GM12878 (cell line): ENCODE results near the gene EPB42. TPM values are rescaled to one million over a fixed set of nuclear protein-coding genes. Genes with fewer than 3 reads are reported as not detected.

Source experiments
- ATAC-seq: fragments of 200-7000 bp; cut with Tn5 transposase; 3 replicates; pipeline ENCODE4 v1.9.1; 2020; ENCODE audit warnings: mild to moderate bottlenecking, moderate library complexity
- BruUV-seq: library from RNA; stranded (reverse); fragments of 400-500 nt; replicated peaks from 2 replicates; lab custom pipeline; 2021; lab: Mats Ljungman, UMichigan
- CTCF ChIA-PET: fragments of 300-600 bp; sonication (Branson Sonifier 250); formaldehyde crosslinking; extraction: SDS; loops from one replicate; lab custom pipeline; 2021; ENCODE audit warnings: inconsistent platforms; lab: Yijun Ruan, JAX
- POLR2A ChIA-PET: fragments of 350-600 bp; formaldehyde crosslinking; extraction: SDS; loops from one replicate; lab custom pipeline; 2021; ENCODE audit warnings: inconsistent platforms; lab: Charles Lee
- RAD21 ChIA-PET: fragments of 300-600 bp; sonication (Branson Sonifier 250); formaldehyde crosslinking; loops from one replicate; lab custom pipeline; 2023; ENCODE audit warnings: antibody characterized with exemption; ENCODE audit not compliant: unreplicated experiment; lab: Charles Lee
- SMC1A ChIA-PET: fragments of 300-600 bp; sonication (Branson Sonifier 250); formaldehyde crosslinking; loops from one replicate; lab custom pipeline; 2023; ENCODE audit not compliant: unreplicated experiment, uncharacterized antibody; lab: Charles Lee
- DNase-seq: peaks from one replicate; pipeline ENCODE4 v3.0.0-alpha.2; 2011; ENCODE audit warnings: low read depth, low spot score
- FAIRE-seq: peaks from 3 replicates; lab custom pipeline; 2011; peaks lifted over from hg19 to GRCh38; lab: Jason Lieb, UNC
- H2AFZ ChIP-seq: 2 replicates; pipeline ENCODE4 v1.6.0; 2011; ENCODE audit warnings: low read depth, low read length, control low read depth; ENCODE audit not compliant: control insufficient read depth
- H3K27ac ChIP-seq: 2 replicates; pipeline ENCODE4 v1.5.1; 2011; ENCODE audit warnings: control low read depth; ENCODE audit not compliant: control insufficient read depth, insufficient read depth
- H3K27me3 ChIP-seq, 2 experiments: replicated peaks in 1 of 2; 2 replicates each; pipeline versions ENCODE4 v1.6.0 to v1.6.1; 2011; ENCODE audit warnings: low read length in 1 of 2; ENCODE audit not compliant: control insufficient read depth in 2 of 2, insufficient read depth in 2 of 2
- H3K36me3 ChIP-seq, 2 experiments: 2 replicates each; pipeline ENCODE4 v1.5.1; 2011; ENCODE audit warnings: low read length in 1 of 2; ENCODE audit not compliant: control insufficient read depth in 2 of 2, insufficient read depth in 2 of 2
- H3K4me1 ChIP-seq: 2 replicates; pipeline ENCODE4 v1.6.1; 2011; ENCODE audit warnings: mild to moderate bottlenecking, low read length, moderate library complexity, mixed read lengths; ENCODE audit not compliant: control insufficient read depth, insufficient read depth
- H3K4me2 ChIP-seq: 2 replicates; pipeline ENCODE4 v1.6.0; 2011; ENCODE audit warnings: control low read depth; ENCODE audit not compliant: control insufficient read depth, insufficient read depth
- H3K4me3 ChIP-seq: fragments of 200-600 bp; sonication (generic); 2 replicates; pipeline ENCODE4 v1.5.1; 2016
- H3K79me2 ChIP-seq: 2 replicates; pipeline ENCODE4 v1.6.0; 2011; ENCODE audit warnings: low read length; ENCODE audit not compliant: control insufficient read depth, insufficient read depth
- H3K9ac ChIP-seq: 2 replicates; pipeline ENCODE4 v1.8.0; 2011; ENCODE audit warnings: low read length, control low read depth, mixed read lengths; ENCODE audit not compliant: control insufficient read depth, insufficient read depth
- H3K9me3 ChIP-seq: replicated peaks from 3 replicates; pipeline ENCODE4 v1.5.1; 2011; ENCODE audit warnings: mild to moderate bottlenecking, low read length; ENCODE audit not compliant: control insufficient read depth, insufficient read depth
- H4K20me1 ChIP-seq: 2 replicates; pipeline ENCODE4 v1.6.0; 2011; ENCODE audit not compliant: control insufficient read depth, insufficient read depth
- IKZF1 ChIP-seq: fragments of 450-650 bp; conservative IDR thresholded peaks from 2 replicates; pipeline ENCODE4 v1.6.1; 2017; ENCODE audit warnings: antibody characterized with exemption, mild to moderate bottlenecking
- NFIC ChIP-seq: IDR thresholded peaks from 2 replicates; pipeline ENCODE4 v1.6.1; 2012; ENCODE audit warnings: low read depth, mild to moderate bottlenecking, inconsistent platforms, low read length, moderate library complexity
- SPI1 ChIP-seq: IDR thresholded peaks from 2 replicates; pipeline ENCODE4 v1.6.1; 2011; ENCODE audit warnings: low read depth, mild to moderate bottlenecking, low read length, moderate library complexity, borderline replicate concordance; ENCODE audit not compliant: insufficient read depth
- ZNF687 ChIP-seq: fragments of 450-650 bp; IDR thresholded peaks from 2 replicates; pipeline ENCODE4 v1.6.1; 2017; ENCODE audit warnings: mild to moderate bottlenecking, moderate library complexity
- WGBS: methylation state at CpG from one replicate; pipeline ENCODE4 v1.1.6; 2016; ENCODE audit warnings: low lambda C conversion rate; ENCODE audit not compliant: insufficient replicate concordance, insufficient coverage; ENCODE audit errors: missing lambda C conversion rate; 5-methylcytosine and 5-hydroxymethylcytosine counted together
- in situ Hi-C: fragments of 300-500 bp; cut with MboI; formaldehyde crosslinking; loops from 9 replicates; pipeline ENCODE4 v1.14.3; 2018; ENCODE audit warnings: mixed read lengths
- intact Hi-C: fragments of 100-400 bp; cut with micrococcal nuclease; formaldehyde crosslinking; loops from one replicate; pipeline ENCODE4 v1.14.2; 2022; ENCODE audit not compliant: unreplicated experiment
- polyA plus RNA-seq, 11 experiments: library from polyadenylated mRNA; depleted of rRNA in 4 of 11; unstranded in 6 of 11; stranded (reverse) in 5 of 11; fragments of >200 nt; fragmentation: Nextera tagmentation in 4 of 11; fragmentation: Illumina TruSeq in 1 of 11; extraction: Ambion mirVana in 4 of 11; extraction: Trizol in 1 of 11; gene quantifications; 1 replicate in 1 of 11; 2 replicates in 10 of 11; pipeline versions ENCODE4 v1.2.1 to v1.2.3, GENCODE V29; 2011 to 2016; ENCODE audit warnings: inconsistent platforms in 2 of 11, missing spikeins in 2 of 11, low read depth in 1 of 11
- total RNA-seq, 4 experiments: library from RNA; depleted of rRNA in 3 of 4; stranded (reverse); fragments of >200 nt in 3 of 4; fragmentation: Illumina TruSeq in 1 of 4; extraction: Trizol in 1 of 4; gene quantifications; 2 replicates each; pipeline versions ENCODE4 v1.2.1 to v1.2.3, GENCODE V29; 2013 to 2021
- TF ChIP-seq, protein P1 (sequence below): fragments of 450-650 bp; IDR thresholded peaks from 2 replicates; pipeline ENCODE4 v1.6.1; 2016; ENCODE audit warnings: mild to moderate bottlenecking

The EPB42 gene
- total and polyA plus RNA-seq, 10 of the 15 experiments (the other 5 are each of a cell fraction or from before 2014, with no cell fraction given), result not detected

DNA sequence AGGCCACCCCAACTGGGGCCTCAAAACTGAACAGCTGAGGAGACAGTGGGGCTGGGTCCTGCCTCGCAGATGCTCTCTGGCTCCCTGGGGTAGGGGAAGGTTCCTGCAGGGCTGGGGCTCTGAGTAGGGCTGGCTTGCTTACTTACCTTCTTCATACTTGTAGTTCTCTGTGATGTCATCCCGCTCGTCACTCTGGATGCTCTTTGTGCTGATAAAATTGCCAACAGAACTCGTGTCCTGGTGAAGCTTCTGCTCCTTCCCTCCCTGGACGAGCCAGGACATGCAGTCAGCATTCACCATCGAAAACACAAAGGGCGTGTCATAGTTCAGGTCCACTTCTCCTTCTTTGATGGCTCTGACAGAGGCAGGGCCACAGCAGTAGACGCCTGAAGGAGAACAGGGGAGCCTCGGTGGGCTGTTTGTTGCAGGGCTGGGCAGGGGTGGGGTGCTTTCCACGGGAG lies 17.9 kb upstream of the EPB42 start:
- FAIRE-seq, result no peak
- 46% methylated on average over 10 of the region's 10 CpGs for WGBS
- H3K4me2 ChIP-seq, result peak overlapping the region; percentile 48; the same call in 1 of the 2 replicates

More for the DNA sequence above, 17.9 kb upstream of the EPB42 start:
- H3K9me3 ChIP-seq, result no peaks in the 10 kb centered on the region
- H3K27ac ChIP-seq, result no peak overlapping the region
- RAD21 ChIA-PET, result interaction anchor here (1.2 to 4.5 kb wide), 5 partner anchors 9 to 15 kb away, joined by 6 to 21 read pairs (median 12); no protein-coding TSS in a partner anchor
- ATAC-seq (peak; percentile 19), DNase-seq (no peak)
- CTCF ChIA-PET, result interaction anchor here (1.3 to 4.9 kb wide), 3 partner anchors 12 to 34 kb away, joined by 6 to 39 read pairs (median 7); no protein-coding TSS in a partner anchor
- POLR2A ChIA-PET, result interaction anchor here (1.1 to 4.6 kb wide), 5 partner anchors 9 to 15 kb away, joined by 3 to 25 read pairs (median 9); no protein-coding TSS in a partner anchor
- no peaks in the 10 kb centered on the region for H3K79me2 ChIP-seq
- H3K9ac ChIP-seq, result no peak overlapping the region
- SMC1A ChIA-PET, result interaction anchor here (1.6 to 5.7 kb wide), 6 partner anchors 10 to 18 kb away, joined by 3 to 36 read pairs (median 8); no protein-coding TSS in a partner anchor
- H3K4me1 ChIP-seq, result peaks cover 17% of the 10 kb centered on the region
- H3K27me3 ChIP-seq, result no peaks in the 10 kb centered on the region
- H2AFZ ChIP-seq, result no peak overlapping the region; the same call in 1 of the 2 replicates
- peak; percentile 28; the same call in 1 of the 2 replicates for TF ChIP-seq SPI1
- TF ChIP-seq, protein P1, sequence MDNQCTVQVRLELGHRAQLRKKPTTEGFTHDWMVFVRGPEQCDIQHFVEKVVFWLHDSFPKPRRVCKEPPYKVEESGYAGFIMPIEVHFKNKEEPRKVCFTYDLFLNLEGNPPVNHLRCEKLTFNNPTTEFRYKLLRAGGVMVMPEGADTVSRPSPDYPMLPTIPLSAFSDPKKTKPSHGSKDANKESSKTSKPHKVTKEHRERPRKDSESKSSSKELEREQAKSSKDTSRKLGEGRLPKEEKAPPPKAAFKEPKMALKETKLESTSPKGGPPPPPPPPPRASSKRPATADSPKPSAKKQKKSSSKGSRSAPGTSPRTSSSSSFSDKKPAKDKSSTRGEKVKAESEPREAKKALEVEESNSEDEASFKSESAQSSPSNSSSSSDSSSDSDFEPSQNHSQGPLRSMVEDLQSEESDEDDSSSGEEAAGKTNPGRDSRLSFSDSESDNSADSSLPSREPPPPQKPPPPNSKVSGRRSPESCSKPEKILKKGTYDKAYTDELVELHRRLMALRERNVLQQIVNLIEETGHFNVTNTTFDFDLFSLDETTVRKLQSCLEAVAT, result 0 out of 2 replicates have a peak, but pooled peaks have one; percentile 62
- no peak for TF ChIP-seq NFIC
- TF ChIP-seq IKZF1, result 0 out of 2 replicates have a peak, but pooled peaks have one; percentile 6
- peak; percentile 54 for TF ChIP-seq ZNF687
- intact Hi-C loops (loop anchor here (1.0 kb wide), 1 partner anchor 11 kb away; no protein-coding TSS in a partner anchor), in situ Hi-C loops (loop anchor here (10.0 kb wide), 1 partner anchor 46 kb away; no protein-coding TSS in a partner anchor)
- no peaks in the 10 kb centered on the region for H3K36me3 ChIP-seq
- H3K4me3 ChIP-seq, result no peak overlapping the region
- BruUV-seq, result no TSS peak
- H4K20me1 ChIP-seq, result no peaks in the 10 kb centered on the region
